Right atrium auricular region (tissue), 2 donors: ENCODE results near the gene DAAM2. TPM values are rescaled to one million over a fixed set of nuclear protein-coding genes. Genes with fewer than 3 reads are reported as not detected.

ENCODE experiments used
- DNase-seq: peaks from one replicate; pipeline ENCODE4 v3.0.0-alpha.2; 2019; ENCODE audit warnings: low spot score
- H3K27ac ChIP-seq, 2 donors: fragments of 200-600 bp; sonication (generic); 1 replicate in 1 of 2; 2 replicates in 1 of 2; pipeline ENCODE4 v1.5.1; 2016 to 2019
- H3K27me3 ChIP-seq, 2 donors: fragments of 200-600 bp; sonication (generic); one replicate each; pipeline versions ENCODE4 v1.5.1 to v1.6.0; 2017 to 2019
- H3K36me3 ChIP-seq: fragments of 200-600 bp; sonication (generic); one replicate; pipeline ENCODE4 v1.5.1; 2016
- H3K4me1 ChIP-seq, 2 donors: fragments of 200-600 bp; sonication (generic); one replicate each; pipeline versions ENCODE4 v1.5.1 to v1.6.0; 2017 to 2019
- H3K4me3 ChIP-seq, 2 donors: fragments of 200-600 bp; sonication (generic); 1 replicate in 1 of 2; 2 replicates in 1 of 2; pipeline ENCODE4 v1.5.1; 2017 to 2019; ENCODE audit warnings: mild to moderate bottlenecking in 1 of 2, moderate library complexity in 1 of 2
- H3K9me3 ChIP-seq, 2 donors: fragments of 200-600 bp; sonication (generic); one replicate each; pipeline ENCODE4 v1.5.1; 2019
- CTCF ChIP-seq, 2 donors: fragments of 200-600 bp; sonication (generic); IDR thresholded peaks; one replicate each; pipeline ENCODE4 v1.5.1; 2019; ENCODE audit warnings: antibody characterized with exemption in 2 of 2
- total RNA-seq, 2 donors: library from RNA; depleted of rRNA; stranded (reverse); fragments of >200 nt; gene quantifications; one replicate each; pipeline ENCODE4 v1.1.0, GENCODE V29; 2016

DAAM2 gene
- total RNA-seq, 2 donors from 2014 or later: 8.3 to 9.7 TPM

GRCh38 chr6:39821046-39821740 lies 29.0 kb downstream of the DAAM2 start:
- no peaks in the 10 kb centered on the region for H3K36me3 ChIP-seq
- TF ChIP-seq CTCF (IDR thresholded peaks at IDR 0.05): no peak
- peaks cover 0 to 46% of the 10 kb centered on the region in 2 donors for H3K4me1 ChIP-seq
- peak overlapping the region; percentile 20 to 36 for H3K4me3 ChIP-seq
- peak overlapping the region; percentile 71 to 76 for H3K27ac ChIP-seq
- no peaks in the 10 kb centered on the region for H3K27me3 ChIP-seq
- DNase-seq: no peak
- H3K9me3 ChIP-seq: no peaks in the 10 kb centered on the region

- H3K9me3 ChIP-seq: no peaks in the 10 kb centered on the region
- no peaks in the 10 kb centered on the region for H3K27me3 ChIP-seq
- peaks cover 0 to 46% of the 10 kb centered on the region in 2 donors for H3K4me1 ChIP-seq
- H3K36me3 ChIP-seq: no peaks in the 10 kb centered on the region
- H3K27ac ChIP-seq: peak overlapping the region; percentile 71 to 76
- no peak for TF ChIP-seq CTCF (IDR thresholded peaks at IDR 0.05)
- DNase-seq: no peak
- H3K4me3 ChIP-seq: peak overlapping the region; percentile 20 to 36
These were observed 29.8 kb downstream of the DAAM2 start for GRCh38 chr6:39821742-39822532.

- no peaks in the 10 kb centered on the region for H3K36me3 ChIP-seq
- DNase-seq: peak; percentile 80
- H3K27me3 ChIP-seq: no peaks in the 10 kb centered on the region
- peak overlapping the region; percentile 71 to 76 for H3K27ac ChIP-seq
- peaks cover 0 to 46% of the 10 kb centered on the region in 2 donors for H3K4me1 ChIP-seq
- H3K4me3 ChIP-seq: peak overlapping the region in 1 of 2 donors; percentile 36
- H3K9me3 ChIP-seq: no peaks in the 10 kb centered on the region
- no peak for TF ChIP-seq CTCF (IDR thresholded peaks at IDR 0.05)
These were observed 31.0 kb downstream of the DAAM2 start for GRCh38 chr6:39822846-39823815.

GRCh38 chr6:39824030-39824926 lies 32.1 kb downstream of the DAAM2 start:
- no peak for DNase-seq
- peaks cover 0 to 46% of the 10 kb centered on the region in 2 donors for H3K4me1 ChIP-seq

More at GRCh38 chr6:39824030-39824926, 32.1 kb downstream of the DAAM2 start:
- Histone ChIP-seq H3K27ac (peak overlapping the region; percentile 55 to 69), H3K36me3 (no peaks in the 10 kb centered on the region), H3K27me3 (no peaks in the 10 kb centered on the region), H3K9me3 (no peaks in the 10 kb centered on the region), H3K4me3 (no peak overlapping the region)
- TF ChIP-seq CTCF (IDR thresholded peaks at IDR 0.05): no peak
